GM19099 (cell line): ENCODE measurements around the gene UVRAG.

Experiments
- POLR2A ChIP-seq: IDR thresholded peaks from 3 replicates; pipeline ENCODE4 v1.6.1; 2011; ENCODE audit warnings: low read depth; ENCODE audit not compliant: insufficient read length; ENCODE audit errors: extremely low read depth

Gene UVRAG

DNA sequence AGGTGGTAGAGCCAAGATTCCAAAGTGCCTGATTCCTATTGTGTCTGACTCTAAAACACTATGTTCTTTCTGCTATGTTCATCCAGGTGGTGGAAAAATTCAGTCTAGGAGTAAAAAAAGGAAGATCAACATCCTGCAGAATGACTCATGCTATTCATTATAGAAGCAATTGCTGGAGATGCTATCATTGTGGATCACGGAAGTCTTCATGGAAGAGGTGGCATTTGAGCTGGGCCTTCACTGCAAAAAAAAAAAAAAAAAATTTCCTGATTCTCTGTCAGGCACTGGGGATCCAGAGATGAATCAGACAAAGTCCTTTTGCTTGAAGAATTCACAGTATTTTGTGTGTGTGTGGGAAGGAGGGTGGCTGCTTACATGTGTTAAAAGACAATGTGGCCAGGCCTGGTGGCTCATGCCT lies 1.4 kb upstream of the UVRAG start:
- no peak for TF ChIP-seq POLR2A

DNA sequence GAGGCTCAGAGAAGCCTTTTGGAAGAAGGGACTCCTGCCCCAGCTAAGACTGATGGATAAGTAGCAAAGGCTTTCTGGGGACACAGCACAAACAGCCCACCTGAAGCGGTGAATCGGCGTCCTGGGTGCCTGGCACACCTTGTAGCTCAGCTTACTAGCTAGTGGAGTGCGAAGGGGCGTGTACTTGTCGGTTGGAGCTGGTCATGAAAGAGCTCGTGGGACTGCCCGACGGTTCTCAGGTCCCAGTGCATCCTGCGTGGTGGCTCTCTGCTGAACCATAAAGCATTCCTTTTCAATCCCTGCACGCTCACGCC lies 690 bp upstream of the UVRAG start:
- peak; percentile 16 for TF ChIP-seq POLR2A

DNA sequence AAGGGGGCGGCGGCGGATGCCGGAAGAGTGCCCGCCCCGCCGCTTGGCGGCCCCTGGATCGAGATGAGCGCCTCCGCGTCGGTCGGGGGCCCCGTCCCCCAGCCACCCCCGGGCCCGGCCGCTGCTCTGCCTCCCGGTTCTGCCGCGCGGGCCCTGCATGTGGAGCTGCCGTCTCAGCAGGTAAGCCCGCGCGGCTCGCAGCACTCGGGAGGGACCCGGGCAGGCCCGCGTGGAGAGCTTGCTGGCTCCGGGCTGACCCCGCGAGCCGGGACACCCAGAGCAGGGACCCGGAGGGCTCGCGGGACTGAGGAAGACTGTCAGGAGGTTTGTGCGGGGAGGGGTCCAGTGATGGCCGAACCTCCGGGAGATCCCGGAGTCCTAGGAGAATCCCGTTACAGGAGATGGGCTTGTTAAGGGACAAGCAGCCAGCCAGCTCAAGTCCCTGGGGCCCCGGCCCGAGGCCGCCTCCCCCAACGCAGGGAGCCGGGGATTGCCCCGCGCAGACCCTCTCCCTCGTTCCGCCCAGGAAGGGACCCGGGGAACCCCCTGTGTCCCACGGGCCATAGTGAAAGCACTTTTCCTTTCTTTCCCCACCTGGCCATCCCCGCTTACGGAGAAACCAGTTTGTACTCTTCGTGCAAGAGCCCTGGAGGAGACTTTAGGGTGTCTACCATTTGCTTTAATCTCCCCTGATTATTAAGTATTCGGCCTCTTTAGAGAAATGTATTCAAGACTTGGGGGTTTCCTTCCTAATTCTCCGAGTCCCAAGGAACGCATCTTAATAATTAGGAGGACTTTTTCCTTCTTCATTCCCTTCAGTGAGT lies 547 bp downstream of the UVRAG start:
- TF ChIP-seq POLR2A = no peak

DNA sequence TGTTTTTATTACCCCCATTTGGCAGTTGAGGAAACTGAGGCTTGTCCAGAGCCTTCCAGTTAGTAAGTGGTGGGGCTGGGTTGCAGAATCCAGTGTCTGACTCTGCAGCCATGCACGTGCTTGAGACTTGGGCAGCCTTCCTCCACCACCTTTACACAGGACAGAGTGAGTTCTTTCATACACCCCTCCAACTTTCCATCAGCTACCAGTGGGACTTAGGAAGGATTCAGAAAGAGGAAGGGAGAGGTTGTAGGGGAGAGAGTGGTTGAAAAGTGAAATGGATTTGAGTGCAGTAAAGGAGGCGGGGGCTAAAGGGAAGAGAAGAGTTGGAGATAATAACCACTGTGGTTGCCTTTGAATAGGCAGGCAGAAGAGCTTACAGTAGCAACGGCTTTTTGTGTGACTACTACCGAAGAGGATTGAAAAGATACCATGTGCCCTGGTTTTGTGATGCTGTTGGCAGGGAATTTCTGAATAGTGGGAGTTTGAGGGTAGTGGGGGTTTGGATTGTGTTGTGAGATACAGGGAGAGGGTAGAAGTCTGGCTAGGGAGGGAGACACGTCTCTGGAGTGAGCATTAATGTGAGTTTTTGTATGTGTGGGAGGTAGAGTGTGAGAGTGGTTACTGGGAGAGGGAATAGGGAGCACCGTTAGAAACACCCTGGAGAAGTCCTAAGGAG lies 1.7 kb downstream of the UVRAG start:
- no peak for TF ChIP-seq POLR2A

DNA sequence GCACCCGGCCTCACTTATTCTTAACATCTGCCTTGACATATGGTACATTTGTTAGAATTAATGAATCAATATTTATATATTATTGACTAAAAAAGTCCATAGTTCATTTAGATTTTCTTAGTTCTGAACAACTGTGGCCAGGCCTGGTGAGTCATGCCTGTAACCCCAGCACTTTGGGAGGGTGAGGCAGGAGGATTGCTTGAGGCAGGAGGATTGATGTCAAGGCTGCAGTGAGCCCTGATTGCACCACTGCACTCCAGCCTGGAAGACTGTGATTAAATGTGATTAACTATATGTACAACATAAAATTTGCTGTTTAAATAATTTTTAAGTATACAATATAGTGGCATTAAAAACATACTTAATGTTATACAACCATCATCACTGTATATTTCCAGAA lies 5.6 kb downstream of the UVRAG start:
- TF ChIP-seq POLR2A = no peak

DNA sequence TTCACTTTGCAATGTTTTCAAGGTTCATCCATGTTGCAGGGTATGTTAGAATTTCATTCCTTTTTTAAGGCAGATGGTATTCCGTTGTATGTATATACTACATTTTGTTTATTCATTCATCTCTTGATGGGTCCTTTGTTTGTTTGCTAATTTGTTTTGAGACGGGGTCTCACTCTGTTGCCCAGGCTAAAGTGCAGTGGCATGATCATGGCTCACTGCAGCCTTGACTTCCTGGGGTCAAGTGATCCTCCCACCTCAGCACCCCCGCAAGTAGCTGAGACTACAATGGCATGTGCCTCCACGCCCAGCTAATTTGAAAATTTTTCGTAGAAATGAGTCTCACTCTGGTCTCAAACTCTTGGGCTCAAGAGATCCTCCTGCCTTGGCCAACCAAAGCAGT lies 6.2 kb downstream of the UVRAG start:
- TF ChIP-seq POLR2A = no peak

DNA sequence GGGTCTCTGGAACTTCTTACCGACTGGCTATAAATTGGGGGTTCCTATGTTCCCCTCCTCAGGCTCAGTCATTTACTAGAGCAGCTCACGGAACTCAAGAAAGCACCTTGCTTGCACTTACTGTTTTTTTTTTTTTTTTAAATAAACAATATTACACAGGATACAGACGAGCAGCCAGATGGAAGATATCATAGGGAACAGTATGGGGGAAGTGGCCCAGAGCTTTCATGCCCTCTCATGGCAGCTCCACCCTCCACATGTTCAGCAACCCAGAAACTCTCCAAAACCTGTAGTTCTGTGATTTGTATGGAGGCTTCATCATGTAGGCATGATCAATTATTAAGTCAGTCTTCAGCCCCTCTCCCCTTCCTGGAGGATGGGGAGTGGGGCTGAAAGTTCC lies 7.5 kb downstream of the UVRAG start:
- no peak for TF ChIP-seq POLR2A

DNA sequence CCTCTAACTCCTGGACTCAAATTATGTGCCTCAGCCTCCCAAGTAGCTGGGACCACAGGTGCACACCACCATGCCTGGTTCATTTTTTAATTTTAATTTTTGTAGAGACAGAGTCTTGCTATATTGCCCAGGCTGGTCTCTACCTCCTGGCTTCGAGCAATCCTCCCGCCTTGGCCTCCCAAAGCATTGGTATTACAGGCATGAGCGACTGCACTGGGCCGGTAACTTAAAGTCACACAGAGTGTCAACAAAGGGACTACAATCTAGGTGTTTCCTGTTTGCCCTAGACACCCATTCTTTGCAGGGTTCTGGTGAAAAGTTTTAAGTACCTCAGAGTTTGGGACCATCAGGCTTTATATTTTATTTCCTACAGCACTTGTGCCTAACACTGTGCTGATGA lies 8.4 kb downstream of the UVRAG start:
- TF ChIP-seq POLR2A = no peak

DNA sequence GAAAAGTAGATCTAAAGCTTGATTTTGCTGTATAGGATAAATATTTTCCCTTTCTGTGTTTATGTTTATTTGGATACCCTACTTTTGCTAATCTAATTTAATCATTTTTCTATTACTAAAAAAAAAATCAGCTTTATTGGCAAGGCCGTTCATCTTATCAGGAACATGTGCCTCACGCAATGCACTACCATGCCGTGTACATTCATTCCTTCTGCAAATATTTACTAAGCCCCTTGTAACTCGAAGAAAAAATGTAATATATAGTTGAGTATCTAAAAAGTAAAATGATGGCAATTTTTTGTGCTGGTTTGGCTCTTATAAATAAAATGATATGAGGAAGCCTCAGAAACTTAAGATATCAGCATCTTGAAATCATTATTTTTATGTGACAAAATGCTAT lies 8.9 kb downstream of the UVRAG start:
- no peak for TF ChIP-seq POLR2A

DNA sequence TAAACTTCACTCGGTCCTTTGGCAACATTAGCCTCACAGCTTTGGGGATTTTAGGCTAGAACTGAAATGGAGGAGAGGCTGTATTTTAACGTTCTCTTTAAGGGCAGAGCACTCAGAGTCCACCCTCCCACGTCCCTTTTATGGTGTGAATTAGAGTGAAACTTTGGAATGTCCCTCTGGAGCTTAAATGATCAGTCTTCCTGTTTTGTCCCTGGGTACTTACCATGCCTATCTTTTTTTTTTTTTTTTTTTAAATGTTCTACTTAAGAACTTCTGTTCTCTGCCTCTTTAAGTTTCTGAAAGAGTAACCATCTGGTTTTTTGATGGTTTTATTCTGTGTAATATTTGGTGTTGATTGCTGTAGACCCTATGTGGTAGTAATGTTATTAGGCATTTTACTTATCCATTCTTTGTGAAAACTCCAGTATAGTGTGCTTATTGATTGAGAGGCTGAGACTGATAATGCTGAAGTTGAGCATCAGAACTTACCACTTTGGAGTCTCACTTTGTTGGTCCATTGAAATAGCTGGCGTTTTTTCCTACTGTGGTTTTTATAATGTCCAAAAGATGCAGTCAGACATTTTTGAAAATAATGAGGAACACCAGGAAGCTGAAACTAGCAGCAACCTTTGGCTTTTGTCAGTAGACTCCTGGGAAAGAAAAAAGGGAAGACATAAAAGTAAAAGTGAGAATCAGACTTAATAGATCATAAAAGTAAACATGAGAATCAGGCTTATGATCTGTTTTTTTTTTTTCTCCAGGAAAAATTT lies 11.6 kb downstream of the UVRAG start:
- no peak for TF ChIP-seq POLR2A

DNA sequence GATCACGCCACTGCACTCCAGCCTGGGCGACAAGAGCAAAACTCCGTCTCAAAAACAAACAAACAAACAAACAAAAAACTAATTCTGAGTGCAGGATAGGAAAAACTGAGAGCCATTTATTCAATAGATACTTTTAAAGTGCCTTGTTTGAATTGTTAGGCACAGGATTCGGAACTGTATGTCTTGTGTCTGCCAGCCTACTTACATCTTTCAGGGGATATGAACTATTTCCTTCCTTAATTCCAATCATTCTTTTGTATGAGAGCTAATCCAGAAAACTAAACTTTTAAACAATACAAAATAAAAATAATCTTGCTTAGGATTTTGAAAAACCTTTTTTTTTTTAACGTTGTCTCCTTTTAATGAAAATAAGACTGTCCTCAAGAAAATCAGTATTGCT lies 12.6 kb downstream of the UVRAG start:
- no peak for TF ChIP-seq POLR2A

DNA sequence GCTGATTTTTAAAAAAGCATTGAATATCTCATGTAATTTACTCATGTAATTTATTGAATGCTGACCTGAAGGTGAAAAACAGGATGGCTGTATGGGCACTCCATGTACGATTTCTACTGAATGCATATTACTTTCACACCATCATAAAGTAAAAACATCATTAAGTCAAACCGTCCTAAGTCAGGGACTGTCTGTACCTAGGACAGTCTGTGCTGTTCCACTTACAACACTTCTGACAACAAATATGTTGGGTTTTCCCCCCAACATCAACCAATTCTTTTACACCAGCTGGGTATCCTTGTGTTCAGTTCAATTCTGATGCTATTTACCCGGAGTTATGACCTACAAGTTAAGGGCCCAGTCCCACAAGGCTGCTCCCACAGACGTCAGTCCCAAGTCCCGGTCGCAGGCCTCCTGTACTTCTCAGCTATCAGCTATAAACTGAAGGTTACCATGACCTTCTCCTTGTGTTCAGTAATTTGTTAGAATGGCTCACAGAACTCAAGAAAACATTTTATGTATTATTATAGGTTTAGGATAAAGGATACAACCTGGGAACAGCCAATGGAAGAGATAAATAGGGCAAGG lies 17.0 kb downstream of the UVRAG start:
- TF ChIP-seq POLR2A = no peak

DNA sequence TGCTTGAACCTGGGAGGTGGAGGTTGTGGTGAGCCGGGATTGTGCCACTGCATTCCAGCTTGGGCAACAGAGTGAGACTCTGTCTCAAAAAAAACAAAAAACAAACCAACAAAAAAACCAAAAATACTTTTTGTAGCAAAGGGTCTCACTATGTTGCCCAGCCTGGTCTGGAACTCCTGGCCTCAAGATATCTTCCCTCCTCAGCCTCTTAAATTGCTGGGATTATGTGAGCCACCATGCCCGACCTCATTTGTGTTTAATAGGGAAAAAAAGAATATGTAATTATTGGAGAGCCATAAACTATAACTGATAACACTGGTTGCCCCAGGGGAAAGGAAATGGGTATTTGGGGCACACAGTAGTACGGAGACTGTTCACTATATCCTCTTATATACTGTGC lies 19.7 kb downstream of the UVRAG start:
- no peak for TF ChIP-seq POLR2A

DNA sequence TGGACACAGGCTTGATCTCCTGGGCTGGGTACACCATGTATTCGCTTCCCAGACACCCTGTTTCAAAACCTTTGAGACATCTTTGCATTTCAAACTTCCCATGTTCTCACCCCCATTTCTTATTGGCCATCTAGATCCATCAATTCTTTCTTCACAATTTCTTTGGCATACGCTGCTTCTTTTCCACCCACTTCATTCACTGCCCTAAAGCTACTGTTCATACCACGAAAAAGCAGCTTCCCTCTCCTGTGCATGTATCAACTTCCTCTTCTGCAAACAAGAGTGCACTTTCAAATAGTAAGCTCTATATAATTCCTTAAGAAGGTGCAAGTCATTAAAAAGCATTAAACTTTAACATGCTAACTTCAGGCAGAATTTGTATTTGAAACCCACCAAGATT lies 21.4 kb downstream of the UVRAG start:
- no peak for TF ChIP-seq POLR2A

DNA sequence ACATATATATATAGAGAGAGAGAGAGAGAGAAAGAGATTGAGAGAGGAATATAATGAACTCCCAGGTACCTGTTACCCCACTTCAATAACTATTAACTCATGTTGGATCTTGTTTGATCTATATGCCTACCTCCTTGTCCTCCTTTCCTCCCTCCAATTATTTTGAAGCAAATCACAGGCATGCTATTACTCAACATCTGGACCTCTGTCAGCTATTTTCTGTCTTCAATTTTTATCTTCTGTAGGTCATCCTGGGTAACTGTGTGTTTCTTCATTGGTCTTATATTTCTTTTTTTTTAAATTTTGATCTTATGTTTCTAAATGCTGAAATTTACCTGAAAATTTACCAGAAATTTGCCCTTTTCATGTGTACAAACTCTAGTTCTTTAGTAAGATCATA lies 24.8 kb downstream of the UVRAG start:
- TF ChIP-seq POLR2A = no peak
